Stromal cell of bone marrow (primary cell): ENCODE results near the gene ARFGAP2.
A peak's percentile ranks its signal among the peaks of the same experiment; 100 is the strongest.
"Not testable (repeated sequence)": the region's sequence is repeated elsewhere in the genome, so short reads cannot be mapped to it uniquely, and the experiment has no call there.

Source experiments
- DNase-seq: peaks from one replicate; pipeline ENCODE4 v3.0.0-alpha.2; 2012; ENCODE audit warnings: low read depth

The ARFGAP2 gene

GRCh38 chr11:47176328-47177228 lies at the start of gene ARFGAP2:
TSS of gene ARFGAP2 (minus strand) at chr11:47176879. CDS start at chr11:47176853, 26 bp downstream.
- DNase-seq = peak; percentile 94

GRCh38 chr11:47225552-47226400 lies 49.1 kb upstream of the ARFGAP2 start:
- DNase-seq = no peak

- no peak for DNase-seq
These were observed 46.0 kb upstream of the ARFGAP2 start for GRCh38 chr11:47222696-47223095.

- DNase-seq = no peak
These were observed 43.7 kb upstream of the ARFGAP2 start for GRCh38 chr11:47220401-47220821.

- DNase-seq = peak; percentile 82
These were observed 39.6 kb upstream of the ARFGAP2 start for GRCh38 chr11:47216121-47216798.

GRCh38 chr11:47215366-47215910 lies 38.8 kb upstream of the ARFGAP2 start:
- DNase-seq = no peak

GRCh38 chr11:47213950-47214565 lies 37.4 kb upstream of the ARFGAP2 start:
- DNase-seq = peak; percentile 89

- no peak for DNase-seq
These were observed 36.3 kb upstream of the ARFGAP2 start for GRCh38 chr11:47212938-47213337.

GRCh38 chr11:47208628-47209027 lies 31.9 kb upstream of the ARFGAP2 start:
- no peak for DNase-seq

- not testable (repeated sequence) for DNase-seq
These were observed 31.4 kb upstream of the ARFGAP2 start for GRCh38 chr11:47208008-47208552.

GRCh38 chr11:47207459-47207858 lies 30.8 kb upstream of the ARFGAP2 start:
- no peak for DNase-seq

GRCh38 chr11:47206577-47206976 lies 29.9 kb upstream of the ARFGAP2 start:
- DNase-seq = not testable (repeated sequence)

GRCh38 chr11:47204637-47204989 lies 27.9 kb upstream of the ARFGAP2 start:
- peak; percentile 58 for DNase-seq

- DNase-seq = no peak
These were observed 25.9 kb upstream of the ARFGAP2 start for GRCh38 chr11:47202576-47202975.

- DNase-seq = no peak
These were observed 24.3 kb upstream of the ARFGAP2 start for GRCh38 chr11:47201015-47201414.

- DNase-seq = not testable (repeated sequence)
These were observed 21.5 kb upstream of the ARFGAP2 start for GRCh38 chr11:47198161-47198560.

- no peak for DNase-seq
These were observed 15.4 kb upstream of the ARFGAP2 start for GRCh38 chr11:47192111-47192510.

- DNase-seq = not testable (repeated sequence)
These were observed 14.5 kb upstream of the ARFGAP2 start for GRCh38 chr11:47191137-47191536.

GRCh38 chr11:47189100-47189834 lies 12.6 kb upstream of the ARFGAP2 start:
- DNase-seq = no peak

GRCh38 chr11:47188259-47188658 lies 11.6 kb upstream of the ARFGAP2 start:
- DNase-seq = no peak
